ENCODE data around the gene PARD3. TPM values are rescaled to one million over a fixed set of nuclear protein-coding genes. Genes with fewer than 3 reads are reported as not detected.

The PARD3 gene
- total RNA-seq, 1 experiment from 2014 or later: 46.3 TPM

GRCh38 chr10:34817586-34817985, 2.5 kb upstream of the PARD3 start (continued):
- TF ChIP-seq REST (IDR thresholded peaks at IDR 0.05; ENCODE audit: low read depth): no peak
- no peak for TF ChIP-seq SRF (IDR thresholded peaks at IDR 0.05; ENCODE audit: low read depth)
- TF ChIP-seq JUND (IDR thresholded peaks at IDR 0.05): no peak
- no peak for TF ChIP-seq CBX3 (IDR thresholded peaks at IDR 0.05; ENCODE audit: low read depth)
- no peak for TF ChIP-seq MAX (IDR thresholded peaks at IDR 0.05)
- TF ChIP-seq FOSL1 (IDR thresholded peaks at IDR 0.05; ENCODE audit: low read depth): no peak

- no TSS peak for BruUV-seq (replicated peaks)
- no peak overlapping the region for H3K4me2 ChIP-seq (ENCODE audit: low read length)
- no peak overlapping the region for H3K4me3 ChIP-seq (replicated peaks in 1 of 2; ENCODE audit: low read depth in 1 of 2, low read length in 2 of 2)
- ChIA-PET CTCF (interaction anchor here (1.1 to 1.3 kb wide), 2 partner anchors 8 to 93 kb away, joined by 4 to 6 read pairs; no protein-coding TSS in a partner anchor), POLR2A (interaction anchor here (1.1 kb wide), 1 partner anchor 9 kb away, joined by 3 read pairs; no protein-coding TSS in a partner anchor), RAD21 (ENCODE audit: low non-redundant PET in 1 of 2, low total read pairs in 2 of 2, uncharacterized antibody in 2 of 2, unreplicated experiment in 2 of 2) (no interaction called here)
- peaks cover 23% of the 10 kb centered on the region for H3K79me2 ChIP-seq (ENCODE audit: insufficient read depth, low read length)
- no peaks in the 10 kb centered on the region for H3K27me3 ChIP-seq (ENCODE audit: insufficient read depth, low read length)
- H3K9me2 ChIP-seq (ENCODE audit: insufficient read depth): no peaks in the 10 kb centered on the region
- intact Hi-C loops (cut with micrococcal nuclease): no loop called here
- no peaks in the 10 kb centered on the region for H3K9me3 ChIP-seq (ENCODE audit: control insufficient read depth in 1 of 2, insufficient read depth in 1 of 2, low read depth in 1 of 2, low read length in 2 of 2)
- H3K4me1 ChIP-seq (ENCODE audit: control insufficient read depth in 1 of 2, insufficient read depth in 2 of 2, low read length in 2 of 2): peaks cover 15 to 33% of the 10 kb centered on the region in 2 experiments
- no peak for ATAC-seq
- H3K27ac ChIP-seq (ENCODE audit: low read depth, low read length): no peak overlapping the region
- H4K20me1 ChIP-seq (ENCODE audit: insufficient read depth): no peaks in the 10 kb centered on the region
- TF ChIP-seq CEBPB (IDR thresholded peaks at IDR 0.05; ENCODE audit: low read depth): no peak
- no peak for TF ChIP-seq FOSL1 (IDR thresholded peaks at IDR 0.05; ENCODE audit: low read depth)
- no peak for TF ChIP-seq EZH2phosphoT487 (IDR thresholded peaks at IDR 0.05; ENCODE audit: borderline replicate concordance)
- DNase-seq (ENCODE audit: low read depth, low spot score): no peak
- no peak overlapping the region for H3K9ac ChIP-seq (ENCODE audit: low read length)
- H3K36me3 ChIP-seq (ENCODE audit: control insufficient read depth in 1 of 2, insufficient read depth in 2 of 2, low read length in 2 of 2): no peaks in the 10 kb centered on the region
- no peak overlapping the region for H2AFZ ChIP-seq (ENCODE audit: low read depth, low read length, poor library complexity, severe bottlenecking)
These were observed 2.0 kb upstream of the PARD3 start for GRCh38 chr10:34817054-34817453.

Measured in HCT116 (cell line).